GM15510 (cell line): ENCODE measurements around the gene FAM229A.

Source experiments
- POLR2A ChIP-seq: IDR thresholded peaks from 3 replicates; pipeline ENCODE4 v1.6.1; 2011; ENCODE audit warnings: borderline replicate concordance; ENCODE audit not compliant: insufficient read length; ENCODE audit errors: extremely low read depth

The FAM229A gene, protein sequence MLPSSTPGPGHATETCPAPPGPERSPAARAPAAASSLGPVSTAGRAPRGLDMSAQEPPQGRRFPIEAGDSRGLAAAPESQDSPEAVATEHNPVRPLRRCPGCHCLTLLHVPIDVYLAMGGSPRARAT

DNA sequence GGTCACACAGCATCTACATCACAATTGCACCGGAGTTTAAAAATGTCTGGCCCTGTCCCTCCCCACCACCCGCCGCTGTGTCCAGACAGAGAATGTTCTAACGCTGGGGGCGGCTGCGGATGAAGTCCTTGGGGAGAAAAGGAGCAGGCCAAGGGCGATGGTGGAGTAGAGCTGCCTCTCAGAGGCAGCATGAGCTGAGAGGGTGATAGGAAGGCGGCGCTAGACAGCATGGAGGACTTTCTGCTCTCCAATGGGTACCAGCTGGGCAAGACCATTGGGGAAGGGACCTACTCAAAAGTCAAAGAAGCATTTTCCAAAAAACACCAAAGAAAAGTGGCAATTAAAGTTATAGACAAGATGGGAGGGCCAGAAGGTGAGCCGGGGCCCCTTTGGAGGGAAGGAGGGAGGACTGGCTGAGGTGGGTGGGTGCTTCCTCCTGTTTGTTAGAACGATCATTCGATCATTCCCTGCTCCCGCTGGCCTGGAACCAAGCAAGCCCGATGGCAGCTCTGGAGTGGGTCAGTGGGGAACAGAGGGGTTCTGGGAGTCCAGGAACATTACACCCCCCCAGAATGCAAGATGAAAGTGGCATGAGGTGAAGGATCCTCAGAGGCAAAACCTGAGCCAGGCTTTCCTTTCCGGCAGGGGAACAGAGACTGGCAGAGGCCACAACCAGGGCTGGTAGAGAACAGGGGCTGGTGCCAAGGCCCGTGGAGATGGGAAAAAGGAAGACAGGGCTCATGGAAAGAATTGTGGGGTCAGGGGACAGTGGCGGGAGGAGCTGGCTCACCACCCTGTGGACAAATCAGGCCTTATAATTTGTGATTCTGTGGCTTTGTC is at the start of gene FAM229A, which contains the start of gene TSSK3:
Gene FAM229A (minus strand): TSS at position 12 of the 840 bp plus-strand sequence. CDS start 394 bp downstream, outside the sequence.
Gene TSSK3 (plus strand): TSS at position 66 of the 840 bp plus-strand sequence. CDS start 163 bp downstream, at position 229.
- TF ChIP-seq POLR2A: no peak

DNA sequence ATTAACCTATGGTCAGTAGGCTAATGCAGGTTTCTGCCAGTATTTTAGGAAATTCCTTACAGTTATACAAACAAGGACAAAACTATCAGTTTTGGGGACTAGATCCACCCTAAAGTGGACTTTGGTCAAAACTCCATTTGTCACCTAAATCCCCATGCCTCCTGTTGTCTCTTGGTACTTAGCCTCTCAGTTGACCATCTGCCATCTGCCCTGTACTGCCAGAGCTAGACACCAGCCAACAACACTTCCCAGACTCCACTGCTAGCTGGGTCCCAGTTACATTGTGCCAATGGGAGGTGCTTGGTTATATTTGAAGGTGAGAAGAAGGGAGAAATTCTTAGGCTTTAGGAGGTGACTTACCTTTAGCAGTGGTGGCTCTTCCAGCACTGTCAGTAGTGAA is 49.0 kb upstream of the FAM229A start:
- no peak for TF ChIP-seq POLR2A

DNA sequence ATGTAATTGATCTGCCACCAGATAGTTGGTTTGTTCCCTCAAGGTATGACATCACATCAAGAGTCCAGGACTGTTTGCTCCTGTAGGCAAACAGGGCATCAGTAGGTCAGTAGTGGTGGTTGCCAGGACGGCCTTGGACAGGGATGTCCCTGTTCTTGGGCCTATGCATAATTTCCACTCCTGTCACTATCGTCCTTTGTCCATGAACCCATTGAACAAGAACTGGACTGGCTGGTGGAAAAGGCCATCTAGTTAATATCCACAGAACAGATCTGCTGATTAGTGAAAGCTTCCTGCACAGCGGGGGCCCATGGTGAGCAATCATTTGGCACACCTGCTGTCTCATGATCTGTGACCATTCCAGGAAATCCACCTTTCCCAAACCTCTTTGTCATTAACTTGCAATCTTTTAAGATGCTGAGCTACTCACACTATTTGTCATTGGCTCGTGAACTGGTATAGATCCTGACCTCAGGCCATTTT is 44.4 kb upstream of the FAM229A start:
- TF ChIP-seq POLR2A: no peak

DNA sequence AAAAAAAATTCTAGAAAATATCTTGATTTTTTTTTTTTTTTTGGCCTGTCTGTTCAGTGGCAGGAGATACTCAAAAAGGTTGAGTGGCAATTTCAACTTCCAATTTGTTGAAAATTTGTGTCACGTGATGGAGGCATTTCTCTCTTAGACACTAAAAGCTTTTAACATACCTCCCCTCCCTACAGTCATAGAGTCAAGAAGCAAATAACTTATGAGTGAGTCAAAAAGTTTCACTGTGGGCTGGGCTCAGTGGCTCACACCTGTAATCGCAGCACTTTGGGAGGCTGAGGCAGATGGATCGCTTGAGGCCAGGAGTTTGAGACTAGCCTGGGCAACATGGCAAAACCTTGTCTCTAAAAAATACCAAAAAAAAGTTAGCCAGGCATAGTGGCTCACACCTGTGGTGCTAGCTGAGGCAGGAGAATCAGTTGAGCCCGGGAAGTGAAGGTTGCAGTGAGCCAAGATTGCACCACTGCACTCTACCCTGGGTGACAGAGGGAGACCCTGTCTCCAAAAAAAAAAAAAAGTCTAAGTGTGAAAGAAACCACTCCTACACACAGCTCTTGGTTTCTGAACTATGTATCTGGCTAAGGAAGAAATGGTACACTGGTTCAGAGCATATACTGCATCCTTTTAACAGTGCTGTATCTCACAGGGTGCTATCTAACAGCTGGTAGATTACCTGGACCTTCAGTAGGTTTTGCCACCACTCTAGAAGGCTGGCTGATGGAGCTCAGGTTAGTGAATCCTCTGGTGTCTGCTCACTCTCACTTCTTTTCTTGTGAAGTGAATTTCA is 43.6 kb upstream of the FAM229A start:
- TF ChIP-seq POLR2A: no peak

DNA sequence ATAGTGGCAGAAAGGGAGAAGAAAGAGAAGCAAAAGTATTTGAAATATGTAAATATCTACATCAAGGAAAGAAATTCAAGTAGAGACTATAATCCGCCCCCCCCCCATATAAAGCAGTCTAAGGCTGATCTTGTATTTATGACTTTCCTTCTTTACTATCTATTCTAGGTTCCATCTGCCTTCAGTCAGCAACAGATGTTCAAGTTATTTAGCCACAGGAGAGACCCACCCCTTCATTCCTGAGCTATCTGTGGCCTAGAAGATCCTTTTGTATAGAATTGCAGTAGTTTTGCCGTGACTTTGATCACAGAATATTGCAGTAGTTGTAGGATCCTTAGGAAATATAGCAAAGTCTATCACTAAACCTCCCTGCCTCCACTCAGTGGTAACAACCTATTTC is 42.7 kb upstream of the FAM229A start:
- no peak for TF ChIP-seq POLR2A

DNA sequence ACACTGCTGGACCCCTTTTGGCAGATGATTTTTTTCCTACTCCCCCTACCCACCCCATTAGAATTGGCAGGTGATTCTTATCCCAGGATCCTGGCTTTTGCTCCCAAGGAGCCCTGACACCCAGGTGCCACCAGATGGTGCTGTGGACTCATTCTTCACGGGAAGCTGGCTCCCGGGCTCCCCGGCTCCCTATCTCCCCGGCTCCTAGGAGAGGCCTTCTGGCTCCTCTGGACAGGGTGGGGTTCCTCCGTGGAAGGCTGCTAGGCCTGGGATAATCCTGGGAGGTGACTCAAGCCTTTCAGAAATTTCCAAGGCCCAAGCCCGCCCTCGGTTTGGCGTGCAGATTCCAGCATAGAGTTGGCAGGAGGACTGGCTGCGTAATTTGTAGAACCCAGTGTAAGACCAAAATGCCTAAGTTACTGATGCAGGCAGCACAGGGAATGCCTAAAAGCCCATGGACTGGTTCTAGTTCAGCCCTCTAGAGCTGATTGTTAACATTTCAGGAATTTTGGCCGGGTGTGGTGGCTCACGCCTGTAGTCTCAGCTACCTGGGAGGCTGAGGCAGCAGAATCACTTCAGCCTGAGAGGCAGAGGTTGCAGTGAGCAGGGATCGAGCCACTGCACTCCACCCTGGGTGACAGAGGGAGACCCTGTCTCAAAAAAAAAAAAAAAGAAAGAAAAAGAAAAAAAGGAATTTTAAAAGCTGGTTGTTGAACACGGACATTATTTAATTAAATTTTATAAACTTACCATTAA is 38.8 kb upstream of the FAM229A start:
- no peak for TF ChIP-seq POLR2A

DNA sequence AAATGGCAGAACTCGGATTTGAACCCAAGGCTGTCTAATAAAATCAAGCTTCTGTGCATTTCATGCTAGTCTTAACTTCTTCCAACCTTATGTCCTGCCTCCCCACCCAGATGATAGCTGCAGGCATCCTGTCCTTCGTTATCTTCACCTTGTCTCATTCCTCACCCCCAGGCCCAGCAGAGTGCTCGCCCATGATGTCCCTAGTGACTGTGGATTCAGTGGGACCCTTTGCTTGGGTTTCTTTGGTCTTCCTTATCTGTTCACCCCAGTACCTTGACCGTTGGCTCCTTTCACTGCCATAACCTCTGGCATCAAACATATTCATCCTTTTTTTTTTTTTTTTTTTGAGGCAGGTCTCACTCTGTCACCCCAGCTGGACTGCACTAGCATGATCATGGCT is 37.6 kb upstream of the FAM229A start:
- TF ChIP-seq POLR2A: no peak

DNA sequence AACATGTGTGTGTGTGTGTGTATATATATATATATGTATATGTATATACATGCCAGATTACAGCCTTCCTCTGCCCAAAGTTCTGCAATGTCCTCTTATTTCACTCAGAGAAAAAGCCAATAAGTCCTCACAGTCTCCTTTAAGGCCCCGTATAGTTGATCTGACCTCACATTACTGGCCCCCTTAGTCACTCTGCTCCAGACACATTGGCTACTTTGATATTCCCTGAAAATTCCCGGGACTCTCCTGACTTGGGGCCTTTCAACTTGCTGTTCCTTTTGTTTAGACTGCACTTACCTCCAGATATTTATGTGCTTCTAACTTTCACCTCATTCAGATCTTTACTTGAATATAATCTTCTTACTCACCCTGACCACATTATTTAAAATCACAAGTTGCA is 36.1 kb upstream of the FAM229A start:
- no peak for TF ChIP-seq POLR2A

DNA sequence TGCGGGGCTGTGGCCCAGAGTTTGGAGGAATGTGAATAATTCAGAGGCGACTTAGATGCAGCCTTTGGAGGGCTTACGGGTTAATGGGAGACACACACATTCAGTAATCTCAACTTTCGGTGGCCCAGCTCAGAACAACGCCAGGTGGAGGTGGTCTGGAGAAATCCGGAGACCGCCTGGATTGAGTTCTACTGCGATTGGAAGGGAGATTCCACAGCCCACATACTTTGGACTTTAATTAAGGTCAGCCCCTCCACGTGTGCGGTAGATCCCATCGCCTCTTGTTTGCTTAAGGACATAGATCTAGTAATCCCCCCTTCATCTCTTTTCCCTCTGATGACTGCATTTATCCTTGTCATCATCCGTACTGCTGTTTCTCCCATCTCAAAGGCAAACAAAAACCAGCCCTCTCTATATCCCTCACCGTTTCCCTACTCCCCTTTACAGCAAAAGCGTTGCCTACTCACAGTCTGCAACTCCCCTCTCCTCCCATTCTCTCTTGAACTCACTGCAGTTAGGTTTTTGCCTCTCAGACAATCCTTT is 32.7 kb upstream of the FAM229A start:
- TF ChIP-seq POLR2A: no peak

DNA sequence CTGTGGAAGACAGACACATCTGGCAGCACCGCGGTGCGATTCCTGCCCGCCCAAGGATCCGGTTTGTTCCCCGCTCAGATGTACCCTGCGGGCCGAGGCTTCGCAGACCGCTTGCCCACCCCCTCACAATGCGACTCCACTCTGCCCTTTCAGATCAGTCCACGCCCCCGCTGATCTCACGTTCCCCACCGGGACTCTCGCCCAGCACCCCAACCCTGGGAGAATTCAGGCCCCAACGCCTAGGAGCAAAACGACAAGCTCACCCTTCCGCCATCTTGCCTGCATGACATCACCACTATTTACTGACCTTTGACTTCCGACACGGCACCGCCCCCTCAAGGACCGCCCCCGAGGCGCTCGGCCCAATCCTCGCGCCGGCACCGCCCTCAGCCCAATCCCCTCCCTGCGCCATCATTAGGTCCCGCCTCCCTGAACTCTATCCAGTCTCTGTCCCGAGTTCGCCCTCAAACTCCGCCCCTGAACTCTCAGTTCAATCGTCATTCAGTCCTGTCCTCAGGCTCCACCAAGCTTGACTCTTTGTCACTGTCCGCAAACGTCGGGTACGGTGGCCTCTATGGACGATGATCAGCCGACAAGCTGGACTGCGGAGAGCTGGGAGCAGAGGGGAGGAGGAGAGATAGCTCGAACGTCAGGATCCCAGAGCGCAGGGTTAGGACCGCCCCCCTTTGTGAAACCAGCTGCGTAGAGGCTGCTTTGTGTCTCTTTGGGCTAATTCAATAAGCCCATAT is 32.0 kb upstream of the FAM229A start, which contains the start of gene BSDC1:
Gene BSDC1 (minus strand): TSS at position 301 of the 749 bp plus-strand sequence. CDS start 27 bp downstream, at position 274.
- peak; percentile 80 for TF ChIP-seq POLR2A

DNA sequence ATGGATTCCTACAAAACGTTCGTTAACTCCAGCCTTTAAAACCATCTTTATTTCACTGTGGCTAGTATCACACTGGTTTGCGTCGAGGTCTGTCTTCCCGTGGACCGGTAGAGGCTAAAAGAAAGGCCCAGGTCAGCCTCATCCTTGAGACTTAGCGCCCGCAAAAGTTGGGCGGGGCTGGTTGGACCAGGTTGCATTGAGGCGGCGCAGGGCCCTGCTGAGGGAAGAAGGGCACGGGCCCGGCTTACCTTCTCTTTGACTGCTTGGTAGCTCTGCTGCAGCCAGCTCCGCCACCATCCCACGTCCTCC is 31.5 kb upstream of the FAM229A start:
- TF ChIP-seq POLR2A: no peak

DNA sequence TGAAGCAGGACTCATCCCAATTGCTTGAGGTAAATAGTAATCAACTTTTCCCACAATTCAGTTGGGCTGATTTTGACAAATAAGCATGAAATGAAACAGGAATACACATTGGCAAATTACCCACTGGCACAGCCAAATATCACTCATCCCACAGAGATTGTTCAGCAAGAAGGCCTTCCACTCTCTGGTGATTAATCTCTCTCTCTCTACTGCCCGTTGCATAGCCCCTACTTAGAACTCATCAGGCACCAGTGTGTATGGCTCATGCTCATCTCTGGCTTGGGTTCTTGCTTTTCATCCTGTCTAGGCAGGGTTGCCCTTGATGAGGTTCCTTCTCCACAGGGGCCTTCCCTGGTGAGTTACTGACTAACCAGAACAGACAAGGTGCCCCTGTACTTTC is 30.9 kb upstream of the FAM229A start:
- TF ChIP-seq POLR2A: no peak

DNA sequence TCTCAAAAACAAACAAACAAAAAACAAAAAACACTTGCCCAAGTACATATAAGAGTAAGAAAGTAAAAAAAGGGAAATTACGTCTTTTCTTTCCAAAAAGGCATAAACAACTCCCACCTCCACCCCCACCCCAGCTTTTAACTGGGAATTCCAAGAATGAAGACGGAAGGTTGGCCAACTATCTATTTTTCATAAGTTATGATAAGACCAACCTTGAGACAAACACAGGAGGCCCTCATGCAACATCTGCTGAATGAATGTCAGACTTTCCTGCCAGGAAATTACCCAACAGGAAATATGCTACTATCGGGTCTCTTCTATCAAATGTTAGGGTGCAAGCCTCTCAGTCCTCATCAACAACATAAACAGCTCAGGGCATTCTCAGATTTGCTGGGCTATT is 30.0 kb upstream of the FAM229A start:
- TF ChIP-seq POLR2A: no peak
